Keratinocyte (primary cell): Measurements from ENCODE around the gene NBEA.

ENCODE experiments used
- EZH2 ChIP-seq: IDR thresholded peaks from one replicate; pipeline ENCODE4 v1.6.1; 2012; ENCODE audit warnings: inconsistent platforms, mild to moderate bottlenecking, low read length, moderate library complexity
- TF ChIP-seq, protein P1 (sequence below), 3 experiments: IDR thresholded peaks in 1 of 3; conservative IDR thresholded peaks in 1 of 3; optimal IDR thresholded peaks in 1 of 3; 2 replicates in 2 of 3; 3 replicates in 1 of 3; pipeline versions ENCODE3 to v1.5.1; 2011; ENCODE audit warnings: low read length in 3 of 3, mild to moderate bottlenecking in 3 of 3, moderate library complexity in 2 of 3, control low read depth in 1 of 3, inconsistent platforms in 1 of 3; ENCODE audit not compliant: insufficient read depth in 2 of 3; ENCODE audit errors: extremely low read depth in 1 of 3

GRCh38 chr13:35573639-35574038, 631.6 kb downstream of the NBEA start:
- TF ChIP-seq, protein P1, sequence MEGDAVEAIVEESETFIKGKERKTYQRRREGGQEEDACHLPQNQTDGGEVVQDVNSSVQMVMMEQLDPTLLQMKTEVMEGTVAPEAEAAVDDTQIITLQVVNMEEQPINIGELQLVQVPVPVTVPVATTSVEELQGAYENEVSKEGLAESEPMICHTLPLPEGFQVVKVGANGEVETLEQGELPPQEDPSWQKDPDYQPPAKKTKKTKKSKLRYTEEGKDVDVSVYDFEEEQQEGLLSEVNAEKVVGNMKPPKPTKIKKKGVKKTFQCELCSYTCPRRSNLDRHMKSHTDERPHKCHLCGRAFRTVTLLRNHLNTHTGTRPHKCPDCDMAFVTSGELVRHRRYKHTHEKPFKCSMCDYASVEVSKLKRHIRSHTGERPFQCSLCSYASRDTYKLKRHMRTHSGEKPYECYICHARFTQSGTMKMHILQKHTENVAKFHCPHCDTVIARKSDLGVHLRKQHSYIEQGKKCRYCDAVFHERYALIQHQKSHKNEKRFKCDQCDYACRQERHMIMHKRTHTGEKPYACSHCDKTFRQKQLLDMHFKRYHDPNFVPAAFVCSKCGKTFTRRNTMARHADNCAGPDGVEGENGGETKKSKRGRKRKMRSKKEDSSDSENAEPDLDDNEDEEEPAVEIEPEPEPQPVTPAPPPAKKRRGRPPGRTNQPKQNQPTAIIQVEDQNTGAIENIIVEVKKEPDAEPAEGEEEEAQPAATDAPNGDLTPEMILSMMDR (optimal IDR thresholded peaks at IDR 0.05 in 1 of 3, IDR thresholded peaks at IDR 0.05 in 1 of 3, conservative IDR thresholded peaks at IDR 0.05 in 1 of 3; ENCODE audit: extremely low read depth in 1 of 3, insufficient read depth in 2 of 3, low read length in 3 of 3): no peak
- no peak for TF ChIP-seq EZH2
